K562 (cell line): ENCODE results near the gene CPEB1. TPM values are rescaled to one million over a fixed set of nuclear protein-coding genes. Genes with fewer than 3 reads are reported as not detected.

Experiments used
- ATF1 ChIP-seq, 2 experiments: fragments of 450-650 bp in 1 of 2; IDR thresholded peaks; 2 replicates each; pipeline ENCODE4 v1.6.1; 2016; ENCODE audit warnings: missing compliant biosample characterization in 1 of 2, missing genetic modification characterization in 1 of 2
- FOXA3 ChIP-seq, 2 experiments: fragments of 450-650 bp in 1 of 2; sonication (generic) in 1 of 2; formaldehyde crosslinking; IDR thresholded peaks in 1 of 2; conservative IDR thresholded peaks in 1 of 2; 2 replicates each; pipeline versions ENCODE4 v1.4.0 to v1.8.0; 2020 to 2022; ENCODE audit warnings: mild to moderate bottlenecking in 2 of 2, missing genetic modification reagents in 1 of 2
- FOXM1 ChIP-seq, 2 experiments: fragments of 450-650 bp in 1 of 2; sonication (generic) in 1 of 2; formaldehyde crosslinking in 1 of 2; IDR thresholded peaks; 2 replicates each; pipeline versions ENCODE4 v1.6.1 to v1.9.0; 2017 to 2022; ENCODE audit warnings: low read depth in 2 of 2, mild to moderate bottlenecking in 2 of 2, missing genetic modification reagents in 1 of 2, moderate library complexity in 1 of 2
- GABPB1 ChIP-seq: sonication (generic); formaldehyde crosslinking; IDR thresholded peaks from 2 replicates; pipeline ENCODE4 v1.8.0; 2022; ENCODE audit warnings: mild to moderate bottlenecking, missing genetic modification reagents
- HDAC2 ChIP-seq: fragments of 450-650 bp; IDR thresholded peaks from 2 replicates; pipeline ENCODE4 v1.6.1; 2016; ENCODE audit warnings: mild to moderate bottlenecking
- ILK ChIP-seq: fragments of 450-650 bp; IDR thresholded peaks from 2 replicates; pipeline ENCODE4 v1.6.1; 2016; ENCODE audit warnings: missing genetic modification characterization, low read depth, mild to moderate bottlenecking, missing compliant biosample characterization, moderate library complexity, borderline replicate concordance
- KAT2B ChIP-seq: IDR thresholded peaks from one replicate; pipeline ENCODE4 v1.6.1; 2012; ENCODE audit warnings: low read depth, mild to moderate bottlenecking, control low read depth, inconsistent platforms, low read length, moderate library complexity
- LEF1 ChIP-seq: fragments of 450-650 bp; IDR thresholded peaks from 2 replicates; pipeline ENCODE4 v1.6.1; 2016; ENCODE audit warnings: mild to moderate bottlenecking
- MBD2 ChIP-seq: sonication (generic); IDR thresholded peaks from 2 replicates; pipeline ENCODE4 v1.6.1; 2016; ENCODE audit warnings: low read depth, borderline replicate concordance
- PHTF2 ChIP-seq: fragments of 250-450 bp; sonication (Bioruptor Pico); IDR thresholded peaks from 2 replicates; pipeline ENCODE4 v1.5.0; 2021; ENCODE audit warnings: mild to moderate bottlenecking
- POLR2H ChIP-seq: IDR thresholded peaks from 2 replicates; pipeline ENCODE4 v1.6.1; 2016; ENCODE audit warnings: missing genetic modification characterization, low read depth, mild to moderate bottlenecking, control low read depth, missing compliant biosample characterization, moderate library complexity
- SMARCA5 ChIP-seq: fragments of 450-650 bp; IDR thresholded peaks from 2 replicates; pipeline ENCODE4 v1.6.1; 2016
- ZBTB17 ChIP-seq: fragments of 450-650 bp; formaldehyde crosslinking; IDR thresholded peaks from 2 replicates; pipeline ENCODE4 v1.4.0; 2020; ENCODE audit warnings: mild to moderate bottlenecking
- ZFP36 ChIP-seq: fragments of 150-350 bp; IDR thresholded peaks from 2 replicates; pipeline ENCODE4 v1.6.1; 2018; ENCODE audit warnings: low read length, low read depth; ENCODE audit not compliant: partially characterized antibody
- ZNF778 ChIP-seq: fragments of 450-650 bp; formaldehyde crosslinking; IDR thresholded peaks from 2 replicates; pipeline ENCODE4 v1.4.0; 2020; ENCODE audit warnings: mild to moderate bottlenecking, moderate library complexity
- polyA plus RNA-seq, 8 experiments: library from polyadenylated mRNA; depleted of rRNA in 4 of 8; stranded (reverse) in 5 of 8; unstranded in 3 of 8; fragments of >200 nt; fragmentation: Nextera tagmentation in 2 of 8; fragmentation: Illumina TruSeq in 1 of 8; extraction: Ambion mirVana in 2 of 8; extraction: Trizol in 1 of 8; gene quantifications; 2 replicates each; pipeline versions ENCODE4 v1.2.1 to v1.2.3, GENCODE V29; 2011 to 2014; ENCODE audit warnings: inconsistent platforms in 1 of 8, missing spikeins in 1 of 8
- total RNA-seq, 7 experiments: library from RNA; depleted of rRNA in 6 of 7; stranded (reverse); fragments of >200 nt in 6 of 7; fragmentation: Illumina TruSeq in 2 of 7; extraction: Trizol in 2 of 7; gene quantifications; 2 replicates each; pipeline versions ENCODE4 v1.2.1 to v1.2.3, GENCODE V29; 2011 to 2021; ENCODE audit warnings: low replicate concordance in 1 of 7
- TF ChIP-seq, protein P1 (sequence below): sonication (generic); formaldehyde crosslinking; IDR thresholded peaks from 2 replicates; pipeline ENCODE4 v1.8.1; 2022; ENCODE audit warnings: missing genetic modification reagents
- TF ChIP-seq, protein P2 (sequence below): sonication (generic); formaldehyde crosslinking; IDR thresholded peaks from 2 replicates; pipeline ENCODE4 v1.8.1; 2023; ENCODE audit warnings: mild to moderate bottlenecking, missing genetic modification reagents
- TF ChIP-seq, protein P3 (sequence below): fragments of 150-350 bp; conservative IDR thresholded peaks from 2 replicates; pipeline ENCODE4 v1.6.1; 2014; ENCODE audit warnings: low read length
- TF ChIP-seq, protein P4 (sequence below): sonication (generic); formaldehyde crosslinking; IDR thresholded peaks from 2 replicates; pipeline ENCODE4 v1.8.1; 2022; ENCODE audit warnings: missing genetic modification reagents

Gene CPEB1
- total and polyA plus RNA-seq, 9 of the 15 experiments (the other 6 are each of a cell fraction or from before 2014, with no cell fraction given), result 2.2 to 13.4 (median 9.7) TPM

DNA sequence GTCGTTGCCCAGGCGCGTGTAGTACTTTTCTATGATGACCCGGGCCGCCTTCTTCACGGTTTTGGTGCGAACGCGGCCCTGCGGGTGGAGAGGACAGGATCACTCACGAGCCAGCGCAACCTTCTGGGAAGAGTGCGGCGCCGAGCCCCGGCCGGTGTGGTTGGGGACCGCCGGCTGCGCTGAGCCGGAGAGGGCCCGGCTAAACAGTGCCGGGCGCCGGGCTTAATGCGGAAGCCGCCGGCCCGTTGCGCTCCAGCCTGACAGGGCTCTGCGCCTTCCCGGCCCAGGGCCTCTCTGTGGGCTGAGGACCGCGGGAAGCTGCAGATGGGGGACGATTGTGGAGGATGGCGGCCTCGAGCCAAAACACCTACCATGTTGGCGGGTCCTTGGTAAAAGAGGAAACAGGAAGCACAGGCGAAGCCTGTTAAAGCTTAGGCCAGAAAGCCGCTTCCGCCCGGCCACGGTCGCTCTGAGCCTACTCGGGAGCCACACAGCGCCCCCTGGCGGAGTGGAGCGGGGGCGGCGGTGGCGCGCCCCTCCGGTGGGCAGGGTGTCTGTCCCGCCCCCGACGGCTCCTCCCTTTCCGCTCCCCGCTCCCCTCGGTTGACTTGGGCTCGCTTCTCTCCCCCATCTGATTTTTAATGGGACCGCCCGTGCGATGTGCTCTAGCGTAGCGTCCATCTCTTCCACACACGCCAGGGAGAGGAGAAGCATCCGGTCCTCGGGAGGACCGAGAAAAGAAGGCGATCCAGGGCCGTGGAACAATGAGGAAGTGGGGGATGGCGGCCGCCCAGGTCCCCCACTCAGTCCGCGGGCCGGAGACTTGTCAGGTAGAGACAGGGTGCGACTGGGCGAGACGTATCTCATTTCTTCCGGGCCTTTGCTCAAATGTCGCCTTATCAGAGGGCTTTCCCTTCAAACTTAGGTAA, 106.8 kb downstream of the CPEB1 start, which contains the start of gene RPS17 (continued):
- no peak for TF ChIP-seq ILK (tag)
- TF ChIP-seq LEF1, result no peak; the same call in 1 of the 2 replicates
- TF ChIP-seq ATF1 (CRISPR knock-in tag; IDR thresholded peaks at IDR 0.05), result no peak
- peak; percentile 71 for TF ChIP-seq ATF1 (tag; IDR thresholded peaks at IDR 0.05)
- TF ChIP-seq ZNF778 (CRISPR knock-in tag), result no peak
- TF ChIP-seq HDAC2, result peak; percentile 53; the same call in 1 of the 2 replicates
- peak; percentile 70; the same call in 1 of the 2 replicates for TF ChIP-seq PHTF2 (CRISPR knock-in tag)
- TF ChIP-seq FOXM1 (IDR thresholded peaks at IDR 0.05; ENCODE audit: low read depth), result no peak
- TF ChIP-seq FOXM1 (CRISPR knock-in tag; IDR thresholded peaks at IDR 0.05; ENCODE audit: low read depth), result 0 out of 2 replicates have a peak, but pooled peaks have one; percentile 71
- TF ChIP-seq, protein P1, sequence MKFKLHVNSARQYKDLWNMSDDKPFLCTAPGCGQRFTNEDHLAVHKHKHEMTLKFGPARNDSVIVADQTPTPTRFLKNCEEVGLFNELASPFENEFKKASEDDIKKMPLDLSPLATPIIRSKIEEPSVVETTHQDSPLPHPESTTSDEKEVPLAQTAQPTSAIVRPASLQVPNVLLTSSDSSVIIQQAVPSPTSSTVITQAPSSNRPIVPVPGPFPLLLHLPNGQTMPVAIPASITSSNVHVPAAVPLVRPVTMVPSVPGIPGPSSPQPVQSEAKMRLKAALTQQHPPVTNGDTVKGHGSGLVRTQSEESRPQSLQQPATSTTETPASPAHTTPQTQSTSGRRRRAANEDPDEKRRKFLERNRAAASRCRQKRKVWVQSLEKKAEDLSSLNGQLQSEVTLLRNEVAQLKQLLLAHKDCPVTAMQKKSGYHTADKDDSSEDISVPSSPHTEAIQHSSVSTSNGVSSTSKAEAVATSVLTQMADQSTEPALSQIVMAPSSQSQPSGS (CRISPR knock-in tag), result no peak
- 0 out of 4 replicates have a peak, but pooled peaks of 1 of the 2 experiments have one; percentile 36 for TF ChIP-seq FOXA3 (CRISPR knock-in tag; conservative IDR thresholded peaks at IDR 0.05 in 1 of 2, IDR thresholded peaks at IDR 0.05 in 1 of 2)
- peak; percentile 96 for TF ChIP-seq POLR2H (tag)
- peak; percentile 93 for TF ChIP-seq GABPB1 (CRISPR knock-in tag)
- TF ChIP-seq ZFP36, result no peak
- TF ChIP-seq, protein P2, sequence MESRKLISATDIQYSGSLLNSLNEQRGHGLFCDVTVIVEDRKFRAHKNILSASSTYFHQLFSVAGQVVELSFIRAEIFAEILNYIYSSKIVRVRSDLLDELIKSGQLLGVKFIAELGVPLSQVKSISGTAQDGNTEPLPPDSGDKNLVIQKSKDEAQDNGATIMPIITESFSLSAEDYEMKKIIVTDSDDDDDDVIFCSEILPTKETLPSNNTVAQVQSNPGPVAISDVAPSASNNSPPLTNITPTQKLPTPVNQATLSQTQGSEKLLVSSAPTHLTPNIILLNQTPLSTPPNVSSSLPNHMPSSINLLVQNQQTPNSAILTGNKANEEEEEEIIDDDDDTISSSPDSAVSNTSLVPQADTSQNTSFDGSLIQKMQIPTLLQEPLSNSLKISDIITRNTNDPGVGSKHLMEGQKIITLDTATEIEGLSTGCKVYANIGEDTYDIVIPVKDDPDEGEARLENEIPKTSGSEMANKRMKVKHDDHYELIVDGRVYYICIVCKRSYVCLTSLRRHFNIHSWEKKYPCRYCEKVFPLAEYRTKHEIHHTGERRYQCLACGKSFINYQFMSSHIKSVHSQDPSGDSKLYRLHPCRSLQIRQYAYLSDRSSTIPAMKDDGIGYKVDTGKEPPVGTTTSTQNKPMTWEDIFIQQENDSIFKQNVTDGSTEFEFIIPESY (CRISPR knock-in tag), result peak; percentile 69
- TF ChIP-seq KAT2B, result no peak
- no peak; the same call in 1 of the 2 replicates for TF ChIP-seq ZBTB17 (CRISPR knock-in tag)
- no peak for TF ChIP-seq SMARCA5
- peak; percentile 83; the same call in 1 of the 2 replicates for TF ChIP-seq MBD2
- TF ChIP-seq, protein P3, sequence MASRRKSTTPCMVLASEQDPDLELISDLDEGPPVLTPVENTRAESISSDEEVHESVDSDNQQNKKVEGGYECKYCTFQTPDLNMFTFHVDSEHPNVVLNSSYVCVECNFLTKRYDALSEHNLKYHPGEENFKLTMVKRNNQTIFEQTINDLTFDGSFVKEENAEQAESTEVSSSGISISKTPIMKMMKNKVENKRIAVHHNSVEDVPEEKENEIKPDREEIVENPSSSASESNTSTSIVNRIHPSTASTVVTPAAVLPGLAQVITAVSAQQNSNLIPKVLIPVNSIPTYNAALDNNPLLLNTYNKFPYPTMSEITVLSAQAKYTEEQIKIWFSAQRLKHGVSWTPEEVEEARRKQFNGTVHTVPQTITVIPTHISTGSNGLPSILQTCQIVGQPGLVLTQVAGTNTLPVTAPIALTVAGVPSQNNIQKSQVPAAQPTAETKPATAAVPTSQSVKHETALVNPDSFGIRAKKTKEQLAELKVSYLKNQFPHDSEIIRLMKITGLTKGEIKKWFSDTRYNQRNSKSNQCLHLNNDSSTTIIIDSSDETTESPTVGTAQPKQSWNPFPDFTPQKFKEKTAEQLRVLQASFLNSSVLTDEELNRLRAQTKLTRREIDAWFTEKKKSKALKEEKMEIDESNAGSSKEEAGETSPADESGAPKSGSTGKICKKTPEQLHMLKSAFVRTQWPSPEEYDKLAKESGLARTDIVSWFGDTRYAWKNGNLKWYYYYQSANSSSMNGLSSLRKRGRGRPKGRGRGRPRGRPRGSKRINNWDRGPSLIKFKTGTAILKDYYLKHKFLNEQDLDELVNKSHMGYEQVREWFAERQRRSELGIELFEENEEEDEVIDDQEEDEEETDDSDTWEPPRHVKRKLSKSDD, result 0 out of 2 replicates have a peak, but pooled peaks have one; percentile 17
- TF ChIP-seq, protein P4, sequence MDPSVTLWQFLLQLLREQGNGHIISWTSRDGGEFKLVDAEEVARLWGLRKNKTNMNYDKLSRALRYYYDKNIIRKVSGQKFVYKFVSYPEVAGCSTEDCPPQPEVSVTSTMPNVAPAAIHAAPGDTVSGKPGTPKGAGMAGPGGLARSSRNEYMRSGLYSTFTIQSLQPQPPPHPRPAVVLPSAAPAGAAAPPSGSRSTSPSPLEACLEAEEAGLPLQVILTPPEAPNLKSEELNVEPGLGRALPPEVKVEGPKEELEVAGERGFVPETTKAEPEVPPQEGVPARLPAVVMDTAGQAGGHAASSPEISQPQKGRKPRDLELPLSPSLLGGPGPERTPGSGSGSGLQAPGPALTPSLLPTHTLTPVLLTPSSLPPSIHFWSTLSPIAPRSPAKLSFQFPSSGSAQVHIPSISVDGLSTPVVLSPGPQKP, result no peak
